HG02588 (cell line): ENCODE results near the gene SSBP3.

Experiments
- ATAC-seq: cut with Tn5 transposase; IDR thresholded peaks from one replicate; pipeline ENCODE4 v1.9.1; 2021; ENCODE audit warnings: mild to moderate bottlenecking, moderate library complexity; ENCODE audit not compliant: unreplicated experiment

Gene SSBP3

DNA sequence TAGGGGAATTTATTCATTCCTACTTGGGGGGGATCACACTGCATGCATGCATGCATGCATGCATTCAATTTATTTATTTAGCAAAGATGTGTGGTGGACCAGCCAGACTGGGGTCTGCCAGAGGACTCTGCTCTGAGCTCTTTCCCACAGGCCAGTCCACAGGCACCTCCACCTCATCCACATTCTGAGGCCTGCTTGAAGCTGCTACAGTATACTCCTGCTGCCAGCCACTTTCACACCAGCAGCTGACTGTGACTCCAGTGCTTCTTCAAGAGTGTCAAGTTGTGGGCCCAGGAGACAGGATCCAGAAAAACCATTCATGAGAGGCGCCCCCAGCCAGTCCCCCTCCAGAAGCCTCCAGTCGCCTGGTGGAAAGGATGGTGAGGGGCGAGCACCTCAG lies 30.9 kb downstream of the SSBP3 start:
- no peak for ATAC-seq

DNA sequence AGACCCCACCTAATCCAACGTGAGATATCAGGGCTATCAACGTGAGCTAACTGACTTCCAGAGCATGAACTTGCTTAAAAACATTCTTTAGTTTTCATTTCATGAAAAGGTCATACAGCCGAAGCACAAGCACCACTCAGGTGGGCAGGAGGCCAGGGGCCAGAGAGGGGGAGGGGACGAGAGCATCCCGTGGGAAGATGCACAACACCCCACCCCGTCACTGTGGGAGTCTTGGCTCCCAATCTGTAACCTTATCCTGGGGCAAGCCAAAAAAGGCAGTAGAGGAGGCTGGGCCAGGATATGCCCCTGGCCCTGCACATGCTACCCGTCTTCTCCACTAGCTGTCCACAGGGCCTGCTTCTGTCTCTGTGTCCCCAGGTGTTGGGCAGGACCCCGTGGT lies 31.4 kb downstream of the SSBP3 start:
- no peak for ATAC-seq

DNA sequence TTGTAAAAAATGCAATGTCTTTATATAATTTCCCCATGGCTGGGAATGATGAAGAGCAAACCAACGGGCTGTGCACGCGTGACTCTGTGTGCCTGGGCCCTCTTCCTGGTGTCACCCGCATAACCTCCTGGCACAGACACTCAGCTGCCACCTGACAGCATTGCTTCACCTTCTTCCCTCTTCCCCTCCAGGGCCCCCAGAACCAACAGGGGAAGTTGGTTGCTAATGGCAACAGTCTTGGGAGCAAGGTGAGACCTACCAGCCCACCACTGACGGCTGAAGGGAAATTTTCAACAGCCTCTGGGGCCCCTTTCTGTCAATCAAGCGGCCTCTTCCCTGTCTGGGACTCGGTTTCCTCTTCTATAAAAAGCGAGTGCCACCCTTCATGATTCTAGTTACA lies 33.2 kb downstream of the SSBP3 start:
- ATAC-seq = no peak

DNA sequence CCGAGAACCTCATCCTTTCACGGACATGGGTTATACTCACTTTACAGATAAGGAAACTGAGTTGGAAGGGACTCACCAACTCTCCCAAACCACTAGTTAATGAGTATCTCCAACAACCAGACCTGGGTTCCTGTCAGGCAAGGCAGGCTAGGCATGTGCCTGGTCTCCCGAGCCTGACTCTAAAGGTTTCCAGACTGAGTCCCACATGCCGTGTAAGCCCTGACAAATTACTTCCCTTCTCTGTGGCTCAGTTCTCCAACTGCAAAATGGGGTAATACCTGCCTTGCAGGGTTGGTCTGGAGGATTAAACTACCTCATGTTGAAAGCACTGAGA lies 34.3 kb downstream of the SSBP3 start:
- ATAC-seq = peak; percentile 37

DNA sequence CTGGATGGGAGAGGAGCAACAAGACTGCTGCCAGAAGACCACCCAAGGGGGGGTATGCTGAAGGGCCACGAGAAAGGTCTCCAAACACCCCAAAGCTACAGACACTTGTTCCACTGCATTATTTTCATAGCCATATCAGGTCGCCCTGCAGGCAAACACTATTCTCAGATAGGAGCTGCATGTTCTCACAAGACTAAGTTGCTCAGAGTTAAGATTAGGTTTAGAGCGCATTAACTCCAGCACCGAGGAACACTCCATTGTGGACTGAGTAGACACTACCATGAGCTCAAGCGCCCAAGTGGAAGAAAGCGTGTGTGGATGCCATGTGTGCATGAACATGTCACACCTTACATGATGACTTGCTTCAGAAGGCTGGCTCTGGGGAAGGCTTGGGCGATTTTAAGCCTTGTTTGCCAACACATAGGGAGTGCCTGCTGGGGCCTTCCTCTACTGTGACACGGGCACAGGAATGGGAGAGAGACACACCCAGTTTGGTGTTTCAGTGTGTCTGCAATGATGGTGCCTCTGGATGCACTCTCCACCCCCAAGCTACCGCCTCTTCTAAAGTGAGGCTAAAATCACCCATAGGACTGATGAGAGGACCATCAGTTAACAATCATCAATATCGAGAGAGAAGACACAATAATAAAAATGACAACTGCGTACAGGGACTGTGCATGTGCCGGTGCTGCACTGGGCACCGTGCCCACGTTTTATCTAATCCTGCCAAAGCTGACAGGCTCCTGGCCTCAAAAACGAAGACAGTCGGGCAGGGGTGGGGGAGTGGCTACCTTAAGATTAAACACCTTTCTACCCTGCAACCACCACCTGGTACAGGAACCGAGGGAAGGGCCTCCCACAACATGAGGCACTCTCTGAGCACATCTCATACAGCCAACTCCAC lies 34.9 kb downstream of the SSBP3 start:
- no peak for ATAC-seq

DNA sequence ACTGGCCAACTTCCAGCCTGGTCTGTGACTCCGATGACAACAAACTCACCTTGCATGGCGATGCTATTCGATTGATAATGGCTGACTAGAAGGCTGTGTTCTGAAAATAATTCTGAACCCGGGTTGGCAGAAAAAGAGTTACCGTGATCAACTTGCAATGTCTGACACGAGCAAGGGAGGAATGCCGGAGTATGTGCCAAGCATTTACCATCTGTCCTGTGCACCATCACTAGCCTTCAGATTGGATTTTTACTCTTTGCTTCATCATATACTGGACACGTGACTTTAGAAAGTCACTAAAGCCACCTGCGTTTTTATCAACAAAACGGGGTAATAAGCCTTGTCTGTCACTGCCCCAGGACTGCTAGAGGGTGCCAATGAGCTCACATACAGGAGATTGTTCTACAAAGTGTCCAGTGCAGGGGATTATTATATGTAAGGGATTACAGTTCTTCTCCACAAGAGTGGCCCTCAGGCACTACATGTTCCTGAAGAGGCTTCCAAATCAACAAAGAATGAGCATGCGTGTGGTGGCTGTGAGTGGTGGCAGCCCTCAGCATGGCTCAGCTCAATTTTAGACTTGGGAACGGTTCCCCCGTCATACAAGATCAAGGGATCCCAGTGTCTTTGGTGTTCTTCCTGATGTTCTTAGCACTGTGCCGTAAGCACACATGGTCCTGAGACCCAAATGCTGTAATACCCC lies 35.8 kb downstream of the SSBP3 start:
- no peak for ATAC-seq

DNA sequence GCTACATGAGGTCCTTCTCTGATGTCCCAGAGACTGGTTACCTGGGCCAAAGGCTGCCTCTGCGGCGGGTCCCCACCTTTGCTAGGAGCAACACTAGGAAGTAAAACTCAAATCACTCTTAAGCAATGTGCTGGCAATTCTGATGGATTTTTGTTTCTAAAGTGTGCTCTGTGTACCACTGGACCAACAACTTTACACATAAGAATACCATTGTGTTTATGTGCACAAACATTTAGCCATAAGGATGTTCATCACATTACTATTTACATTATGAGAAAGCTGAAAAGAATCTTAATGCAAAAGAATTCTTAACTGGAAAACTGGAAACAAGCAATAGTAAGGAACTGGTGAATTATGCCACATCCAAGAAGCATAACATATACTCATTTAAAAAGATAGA lies 38.6 kb downstream of the SSBP3 start:
- ATAC-seq = no peak

DNA sequence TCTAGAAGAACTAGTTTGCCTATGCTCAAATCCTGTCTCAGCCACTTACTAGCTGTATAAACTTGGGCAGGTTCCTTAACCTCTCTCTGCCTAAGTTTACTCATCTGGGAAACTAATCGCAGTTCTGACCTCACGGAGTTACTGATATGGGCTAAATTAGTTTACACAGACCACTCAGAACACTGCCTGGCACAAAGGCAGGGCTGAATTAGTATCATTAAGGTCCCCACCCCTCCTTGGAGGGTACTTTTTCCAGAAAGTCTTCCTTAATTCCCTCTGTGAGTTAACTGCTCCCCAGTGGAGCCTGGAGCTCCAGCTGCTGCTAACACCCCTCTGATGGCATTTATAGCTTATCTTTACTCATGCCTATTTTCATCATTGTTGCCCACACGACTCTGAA lies 40.3 kb downstream of the SSBP3 start:
- ATAC-seq = no peak

DNA sequence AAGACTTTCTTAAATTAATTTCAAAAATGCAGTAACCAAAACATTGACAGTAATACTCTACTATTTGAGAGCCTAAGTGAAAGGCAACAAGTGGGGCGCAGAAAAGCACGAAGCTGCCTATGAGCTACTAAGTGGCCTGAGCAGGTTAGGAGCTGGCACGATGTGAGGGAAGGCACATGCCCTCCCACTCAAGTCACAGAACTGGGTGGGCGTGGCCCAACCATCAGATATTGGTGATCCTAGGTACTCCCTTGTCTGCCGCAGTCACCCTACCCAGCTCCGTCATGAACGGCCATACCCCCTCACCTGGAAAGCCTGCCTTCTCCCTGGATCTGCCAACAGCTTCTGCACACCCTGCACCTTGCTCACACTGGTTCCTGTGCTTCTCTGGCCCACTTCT lies 40.8 kb downstream of the SSBP3 start:
- ATAC-seq = no peak

DNA sequence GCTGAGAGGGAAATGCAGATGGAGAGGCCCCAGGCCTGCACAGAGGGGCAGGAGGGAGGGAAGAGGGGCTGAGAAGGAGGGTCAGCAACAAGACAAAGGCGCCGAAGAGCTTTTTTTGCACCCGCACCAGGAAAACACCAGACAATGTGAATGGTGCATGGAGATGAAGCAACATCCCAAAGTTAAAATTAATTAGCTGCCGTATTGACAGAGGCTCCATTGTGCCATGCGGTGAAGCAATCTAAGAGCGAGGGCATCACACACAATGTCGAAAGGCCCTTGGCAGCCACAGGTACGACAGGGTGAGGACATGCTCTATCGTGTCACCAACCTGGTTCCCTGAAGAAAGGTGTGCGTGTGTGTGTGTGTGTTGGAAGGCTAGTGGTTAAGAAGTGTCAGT lies 41.2 kb downstream of the SSBP3 start:
- ATAC-seq = no peak

DNA sequence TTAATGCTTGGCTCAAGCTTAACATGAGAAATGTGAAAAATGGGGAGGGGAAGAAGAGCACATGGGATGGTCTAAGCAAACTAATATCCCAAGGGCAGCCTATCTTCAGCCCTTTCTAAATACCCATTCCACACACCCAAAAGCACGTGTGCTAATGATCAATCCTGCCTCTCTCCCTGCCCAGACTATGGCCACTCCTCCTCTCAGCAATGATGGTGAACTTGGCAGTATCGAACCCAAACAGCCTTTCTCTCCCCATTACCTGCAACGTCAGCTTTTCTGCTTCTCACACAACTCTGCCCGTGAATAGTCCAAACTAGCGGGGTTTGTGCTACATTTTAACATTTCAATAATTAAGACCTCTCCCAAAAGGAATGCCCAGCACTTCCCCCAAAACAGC lies 41.6 kb downstream of the SSBP3 start:
- no peak for ATAC-seq

DNA sequence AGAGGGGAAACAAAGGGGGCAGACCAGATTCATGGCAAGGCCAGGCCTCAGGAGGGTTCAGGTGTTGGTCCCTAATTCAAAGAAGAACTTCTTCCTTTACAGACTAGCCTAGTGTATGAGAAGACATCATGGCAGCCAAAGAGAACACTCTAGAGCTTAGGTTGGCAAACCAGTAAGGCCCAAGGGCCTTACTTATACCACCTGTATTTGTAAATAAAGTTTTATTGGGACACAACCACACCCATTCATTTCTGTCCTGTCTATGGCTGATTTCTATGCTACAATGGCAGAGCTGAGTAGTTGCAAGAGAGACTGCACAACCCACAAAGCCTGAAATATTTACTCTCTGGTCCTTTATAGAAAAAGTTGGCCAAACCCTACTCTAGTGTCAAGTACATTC lies 42.3 kb downstream of the SSBP3 start:
- no peak for ATAC-seq

DNA sequence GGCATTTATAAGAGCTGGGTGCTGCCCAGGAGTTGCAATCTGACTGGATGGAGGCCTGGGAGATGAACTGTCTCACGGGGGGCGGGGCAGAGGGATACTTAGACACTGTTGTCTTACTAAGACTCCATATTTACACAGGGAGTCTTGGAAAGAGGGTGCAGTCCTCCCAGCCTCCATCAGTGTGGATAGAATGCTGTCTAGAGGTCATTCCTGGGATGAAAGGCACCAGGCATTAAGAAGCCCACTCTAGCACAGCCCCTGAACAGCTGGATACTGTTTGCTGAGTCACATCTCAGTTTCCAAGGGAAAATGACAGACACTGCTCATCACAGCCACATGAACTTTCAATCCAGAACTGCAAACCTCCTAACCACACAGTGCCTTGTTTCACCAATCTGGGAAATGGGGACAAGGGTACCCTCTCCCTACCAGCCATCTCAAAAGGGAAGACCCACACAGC lies 43.3 kb downstream of the SSBP3 start:
- no peak for ATAC-seq

DNA sequence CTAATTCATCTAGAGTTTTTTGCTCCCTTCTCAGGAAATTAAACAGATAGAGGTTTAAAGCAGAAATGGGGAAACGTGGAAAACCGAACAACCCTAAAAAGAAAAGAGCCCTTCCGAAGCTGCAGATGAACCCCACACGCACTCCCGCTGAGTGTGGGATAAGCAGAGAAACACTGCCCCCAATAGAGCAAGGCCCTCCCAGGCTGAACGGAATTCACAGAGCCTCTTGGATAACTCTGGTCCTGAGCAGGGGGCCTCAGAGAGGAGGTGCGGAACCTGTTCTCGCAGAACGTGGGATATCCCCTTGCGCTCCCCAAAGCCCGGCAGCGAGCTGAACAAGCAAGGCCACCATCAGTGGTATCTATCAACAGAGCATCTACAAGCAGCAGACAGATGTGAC lies 44.9 kb downstream of the SSBP3 start:
- ATAC-seq = no peak

DNA sequence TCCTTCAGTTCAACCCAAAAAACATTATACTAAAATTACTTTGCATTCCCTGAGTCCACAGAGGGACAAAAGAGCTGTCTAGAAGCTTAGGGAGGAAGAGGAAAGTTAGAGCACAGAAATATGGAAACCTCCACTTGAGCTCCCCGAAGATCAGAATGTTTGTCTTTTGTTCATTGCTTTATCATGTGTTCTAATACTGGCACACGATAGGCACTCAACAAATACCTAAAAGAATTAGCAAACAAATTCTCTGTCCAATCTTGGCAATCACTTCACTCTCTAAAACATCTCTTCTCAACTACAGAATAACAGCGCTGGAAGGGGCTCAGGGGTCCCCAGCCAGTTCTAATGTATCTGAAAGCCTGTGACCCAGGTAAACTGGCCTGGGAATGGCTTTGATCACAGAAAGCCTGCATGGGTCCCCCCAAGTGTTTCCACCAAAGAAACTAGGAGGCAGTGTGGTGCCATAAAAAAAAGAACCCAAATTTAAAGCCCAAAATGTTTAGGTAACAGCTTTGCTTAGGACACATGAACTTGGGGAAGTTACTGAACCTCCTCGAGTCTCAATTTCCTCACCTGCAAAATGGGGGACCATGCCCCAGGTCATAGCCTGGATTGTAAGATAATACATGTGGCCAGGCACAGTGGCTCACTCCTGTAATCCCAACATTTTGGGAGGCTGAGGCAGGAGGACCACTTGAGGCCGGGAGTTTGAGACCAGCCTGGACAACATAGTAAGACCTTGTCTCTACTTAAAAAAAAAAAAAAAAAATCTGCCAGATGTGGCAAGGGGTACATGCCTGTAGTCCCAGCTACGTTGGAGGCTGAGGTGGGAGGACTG lies 45.8 kb downstream of the SSBP3 start:
- no peak for ATAC-seq

DNA sequence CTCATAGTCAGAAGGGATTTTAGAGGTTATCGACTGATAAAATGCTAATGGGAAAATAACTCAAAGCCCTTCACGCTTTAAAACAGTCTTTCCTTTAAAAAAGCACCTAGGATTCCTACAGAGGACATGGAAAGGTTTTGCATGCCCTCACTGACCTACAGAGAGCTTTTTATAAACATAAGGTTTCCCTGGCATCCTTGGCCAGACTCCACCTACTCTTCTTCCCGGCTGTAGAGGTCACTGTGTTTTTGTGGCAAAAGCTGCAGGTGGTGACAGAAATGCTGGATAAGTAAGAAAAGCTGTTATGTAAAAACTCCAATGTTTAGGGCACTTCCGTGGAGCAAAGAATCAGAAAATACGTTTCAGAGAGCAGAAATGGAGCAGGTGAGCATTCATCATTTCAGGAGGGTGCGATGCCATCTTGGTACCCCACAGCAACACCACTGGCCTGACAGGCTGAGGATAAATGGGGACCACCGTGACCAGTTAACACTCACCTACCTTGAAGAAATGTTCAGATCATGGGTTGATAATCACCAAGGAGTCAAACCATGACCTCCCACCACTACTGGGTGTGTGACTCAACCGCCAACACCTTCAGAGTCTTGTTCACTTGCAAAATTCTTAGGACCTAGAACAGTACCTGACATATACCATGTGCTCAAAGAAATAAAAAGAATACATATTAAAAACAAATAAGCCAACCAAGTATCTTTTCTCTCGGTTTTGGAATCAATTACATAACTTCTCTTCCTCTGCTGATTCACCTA lies 46.6 kb downstream of the SSBP3 start:
- no peak for ATAC-seq

DNA sequence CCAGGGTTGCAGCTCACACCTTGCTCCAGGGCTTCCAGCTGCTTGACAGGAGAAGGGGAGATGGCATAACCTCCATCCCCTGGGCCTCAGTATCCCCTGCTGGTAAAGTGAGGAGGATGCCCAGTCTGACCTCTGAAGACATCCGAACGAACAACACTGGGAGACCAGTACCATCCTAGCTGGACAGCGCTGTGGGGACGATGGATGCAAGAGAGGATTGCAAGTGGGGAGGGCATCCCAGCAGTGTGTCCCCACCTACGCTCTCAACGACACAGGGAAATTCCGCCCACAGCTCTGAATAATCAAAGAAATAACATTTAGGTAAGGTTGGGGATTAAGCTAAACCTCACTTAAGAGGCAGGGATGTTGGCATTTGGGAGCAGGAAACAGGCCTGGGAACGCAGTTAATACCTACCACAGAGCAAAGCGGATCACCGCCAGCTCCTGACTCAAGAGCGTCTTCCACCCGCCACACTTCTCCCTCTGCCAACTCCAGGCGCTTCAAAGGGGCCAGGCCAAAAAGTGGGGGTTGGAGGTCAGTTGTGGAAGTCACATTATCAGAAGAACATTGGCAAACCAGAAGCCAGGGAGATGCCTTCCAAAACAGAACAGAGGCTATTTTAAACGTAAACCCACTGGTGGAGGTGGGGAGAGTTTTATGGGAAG lies 47.6 kb downstream of the SSBP3 start:
- ATAC-seq = no peak

DNA sequence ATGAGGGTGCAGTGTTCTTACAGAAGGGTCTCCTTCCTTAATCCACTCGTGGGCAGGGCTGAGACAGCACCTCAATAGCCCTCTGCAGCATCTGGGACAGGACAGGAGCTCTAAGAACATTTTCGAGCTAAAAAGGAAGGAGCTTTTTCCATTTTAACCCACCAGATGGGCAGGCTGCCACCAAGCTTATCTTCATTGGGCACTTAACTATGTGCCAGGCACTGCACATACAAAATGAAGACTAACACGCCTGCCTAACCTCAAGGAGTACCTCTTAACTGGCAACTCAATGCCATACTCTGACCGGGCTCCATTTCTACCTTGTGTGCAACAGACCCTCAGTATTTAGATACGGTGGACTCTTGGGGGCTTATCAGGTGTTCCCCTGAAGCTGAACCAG lies 48.2 kb downstream of the SSBP3 start:
- ATAC-seq = no peak

DNA sequence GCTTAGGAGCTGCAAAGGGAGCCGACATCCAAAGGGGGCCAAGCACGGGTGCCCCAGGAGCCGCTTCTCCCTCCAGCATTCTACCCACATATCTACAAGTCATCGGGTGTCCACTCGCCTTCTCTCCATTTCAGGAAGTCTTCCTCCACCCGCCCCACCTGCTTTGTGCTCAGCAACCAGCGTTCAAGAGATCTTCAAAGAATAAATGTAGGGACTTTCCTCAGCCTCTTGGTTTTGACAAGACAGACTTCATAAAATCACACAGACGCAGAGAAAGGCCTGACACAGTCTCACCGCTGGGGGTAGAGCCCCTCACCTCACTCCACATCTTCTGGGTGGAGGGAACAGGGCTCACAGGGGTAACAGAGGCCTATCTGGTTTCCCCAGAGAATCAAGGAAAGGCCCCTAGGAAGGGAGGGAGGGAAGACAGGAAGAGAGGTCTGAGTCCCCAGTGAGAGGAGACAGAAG lies 49.5 kb downstream of the SSBP3 start:
- ATAC-seq = no peak
